Duodenal mucosa (tissue), 2 donors: Measurements from ENCODE around the gene CHEK2.
"Not testable (repeated sequence)": the region's sequence is repeated elsewhere in the genome, so short reads cannot be mapped to it uniquely, and the experiment has no call there.

Source experiments
- H3K27ac ChIP-seq: one replicate; pipeline ENCODE4 v1.7.0; 2013; ENCODE audit warnings: low read depth, low read length
- H3K27me3 ChIP-seq, 2 donors: one replicate each; pipeline ENCODE4 v1.7.0; 2013; ENCODE audit warnings: low read length in 2 of 2, control low read depth in 1 of 2; ENCODE audit not compliant: insufficient read depth in 2 of 2, control insufficient read depth in 1 of 2
- H3K36me3 ChIP-seq, 2 donors: one replicate each; pipeline ENCODE4 v1.7.0; 2013; ENCODE audit warnings: low read length in 2 of 2, control low read depth in 1 of 2; ENCODE audit not compliant: insufficient read depth in 2 of 2, control insufficient read depth in 1 of 2
- H3K4me1 ChIP-seq, 2 donors: one replicate each; pipeline ENCODE4 v1.7.0; 2013; ENCODE audit warnings: low read length in 2 of 2, control low read depth in 1 of 2; ENCODE audit not compliant: insufficient read depth in 2 of 2, control insufficient read depth in 1 of 2
- H3K4me3 ChIP-seq, 2 donors: one replicate each; pipeline ENCODE4 v1.7.0; 2013; ENCODE audit warnings: low read length in 2 of 2, low read depth in 1 of 2
- H3K9ac ChIP-seq, 2 donors: one replicate each; pipeline ENCODE4 v1.7.0; 2013; ENCODE audit warnings: low read length in 2 of 2, low read depth in 1 of 2
- H3K9me3 ChIP-seq, 2 donors: one replicate each; pipeline ENCODE4 v1.7.0; 2013; ENCODE audit warnings: low read length in 2 of 2, control low read depth in 1 of 2; ENCODE audit not compliant: control insufficient read depth in 1 of 2

The CHEK2 gene

DNA sequence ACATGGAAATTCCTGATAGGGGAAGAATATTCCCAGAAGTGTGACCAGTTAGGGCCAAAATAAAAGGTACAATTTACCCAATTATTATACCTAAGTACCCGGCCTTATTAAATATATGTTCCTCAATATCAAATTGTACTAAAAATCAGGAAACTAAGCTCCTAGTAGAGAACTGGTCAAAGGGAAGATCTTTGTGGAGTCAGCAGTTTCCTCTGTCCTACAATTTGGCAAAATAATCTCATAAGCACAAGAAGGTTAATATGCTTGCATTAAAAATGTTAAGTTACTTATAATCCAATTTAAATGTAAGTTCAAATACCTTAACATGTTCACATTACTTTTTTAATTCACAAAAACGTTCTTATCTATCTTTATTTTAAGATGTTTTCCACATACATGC is 72.2 kb downstream of the CHEK2 start:
- H3K27ac ChIP-seq: no peak overlapping the region
- no peak overlapping the region for H3K4me3 ChIP-seq
- no peak overlapping the region for H3K9ac ChIP-seq

DNA sequence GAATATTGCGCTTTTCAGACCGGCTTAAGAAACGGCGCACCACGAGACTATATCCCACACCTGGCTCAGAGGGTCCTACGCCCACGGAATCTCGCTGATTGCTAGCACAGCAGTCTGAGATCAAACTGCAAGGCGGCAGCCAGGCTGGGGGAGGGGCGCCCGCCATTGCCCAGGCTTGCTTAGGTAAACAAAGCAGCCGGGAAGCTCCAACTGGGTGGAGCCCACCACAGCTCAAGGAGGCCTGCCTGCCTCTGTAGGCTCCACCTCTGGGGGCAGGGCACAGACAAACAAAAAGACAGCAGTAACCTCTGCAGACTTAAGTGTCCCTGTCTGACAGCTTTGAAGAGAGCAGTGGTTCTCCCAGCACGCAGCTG is 78.1 kb downstream of the CHEK2 start:
- H3K4me1 ChIP-seq, H3K27me3 ChIP-seq, H3K9me3 ChIP-seq, H3K9ac ChIP-seq, H3K27ac ChIP-seq, H3K36me3 ChIP-seq, H3K4me3 ChIP-seq: not testable (repeated sequence)

More for the DNA sequence above, 72.2 kb downstream of the CHEK2 start:
- H3K4me1 ChIP-seq: no peaks in the 10 kb centered on the region
- no peaks in the 10 kb centered on the region for H3K27me3 ChIP-seq
- no peaks in the 10 kb centered on the region for H3K36me3 ChIP-seq
- no peaks in the 10 kb centered on the region for H3K9me3 ChIP-seq

DNA sequence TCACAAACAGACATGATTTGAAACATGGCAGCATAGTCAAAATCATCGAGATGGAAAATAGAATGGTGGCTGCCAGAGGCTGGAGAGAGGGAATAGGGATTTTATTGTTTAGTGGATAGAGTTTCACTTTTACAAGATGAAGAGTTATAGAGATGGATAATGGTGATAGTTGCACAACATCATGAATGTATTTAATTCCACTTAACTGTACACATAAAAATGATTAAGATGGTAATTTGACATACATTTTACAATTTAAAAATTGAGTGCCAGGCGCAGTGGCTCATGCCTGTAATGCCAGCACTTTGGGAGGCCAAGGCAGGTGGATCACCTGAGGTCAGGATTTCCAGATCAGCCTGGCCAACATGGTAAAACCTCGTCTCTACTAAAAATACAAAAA is 83.2 kb downstream of the CHEK2 start:
- no peaks in the 10 kb centered on the region for H3K36me3 ChIP-seq
- no peaks in the 10 kb centered on the region for H3K9me3 ChIP-seq
- no peak overlapping the region for H3K9ac ChIP-seq
- H3K27me3 ChIP-seq: no peaks in the 10 kb centered on the region
- no peak overlapping the region for H3K4me3 ChIP-seq
- no peak overlapping the region for H3K27ac ChIP-seq
- no peaks in the 10 kb centered on the region for H3K4me1 ChIP-seq

DNA sequence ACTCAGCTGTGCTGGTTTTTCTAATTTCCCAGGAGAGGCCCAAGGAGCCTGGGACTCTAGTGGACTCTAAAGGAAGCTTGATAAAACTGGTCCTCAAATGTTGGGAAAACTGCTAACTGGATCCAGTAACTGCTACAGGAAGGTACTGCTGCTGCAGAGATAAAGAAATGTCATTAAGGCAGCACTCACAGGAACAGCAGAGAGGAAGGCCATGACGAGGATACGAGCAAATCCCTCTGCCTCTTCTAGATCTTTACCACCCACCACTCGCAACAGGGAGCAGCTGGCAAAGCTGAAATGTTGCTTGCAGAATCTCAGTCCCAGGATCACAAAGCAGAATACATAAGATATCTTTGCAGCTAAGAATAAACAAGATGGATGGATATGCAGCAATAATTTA is 85.4 kb downstream of the CHEK2 start:
- Histone ChIP-seq H3K9ac (no peak overlapping the region), H3K36me3 (no peaks in the 10 kb centered on the region), H3K4me3 (no peak overlapping the region), H3K4me1 (no peaks in the 10 kb centered on the region), H3K9me3 (no peaks in the 10 kb centered on the region), H3K27me3 (no peaks in the 10 kb centered on the region), H3K27ac (no peak overlapping the region)

DNA sequence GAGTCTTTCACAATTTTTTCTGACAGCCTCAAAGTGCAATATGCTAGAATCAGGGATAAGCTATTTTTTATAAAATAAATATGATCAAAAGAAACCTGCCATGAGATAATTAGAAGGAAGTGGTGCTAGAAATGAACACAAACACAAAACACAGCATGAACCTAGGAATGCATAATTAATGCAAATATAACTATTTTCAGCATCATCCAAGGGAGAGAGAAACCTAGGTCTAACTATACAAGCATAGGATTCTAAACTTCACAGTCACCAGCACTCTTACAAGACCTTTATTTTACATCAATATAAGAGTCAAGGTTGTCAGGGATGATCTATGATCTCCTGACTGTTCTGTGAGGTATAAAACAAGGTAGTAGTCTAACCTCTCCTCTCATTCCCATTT is 91.2 kb downstream of the CHEK2 start:
- no peak overlapping the region for H3K27ac ChIP-seq
- H3K9ac ChIP-seq: no peak overlapping the region
- no peaks in the 10 kb centered on the region for H3K4me1 ChIP-seq
- no peaks in the 10 kb centered on the region for H3K27me3 ChIP-seq
- H3K36me3 ChIP-seq: no peaks in the 10 kb centered on the region
- H3K4me3 ChIP-seq: no peak overlapping the region
- H3K9me3 ChIP-seq: no peaks in the 10 kb centered on the region

DNA sequence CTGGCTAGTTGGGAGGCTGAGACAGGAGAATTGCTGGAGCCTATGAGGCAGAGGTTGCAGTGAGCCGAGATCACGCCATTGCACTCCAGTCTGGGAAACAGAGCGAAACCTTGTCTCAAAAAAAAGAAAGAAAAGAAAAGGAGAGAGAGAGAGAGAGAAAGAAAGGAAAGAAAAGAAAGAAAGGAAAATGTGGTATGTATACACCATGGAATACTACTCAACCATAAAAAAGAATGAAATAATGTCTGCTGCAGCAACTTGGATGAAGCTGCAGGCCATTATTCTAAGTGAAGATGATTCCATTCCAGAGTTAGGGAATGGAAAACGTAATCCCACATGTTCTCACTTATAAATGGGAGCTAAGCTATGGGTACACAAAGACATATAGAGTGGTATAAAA is 92.8 kb downstream of the CHEK2 start:
- Histone ChIP-seq H3K36me3 (no peaks in the 10 kb centered on the region), H3K4me1 (no peaks in the 10 kb centered on the region), H3K4me3 (no peak overlapping the region), H3K27me3 (no peaks in the 10 kb centered on the region), H3K9ac (no peak overlapping the region), H3K9me3 (no peaks in the 10 kb centered on the region), H3K27ac (no peak overlapping the region)

DNA sequence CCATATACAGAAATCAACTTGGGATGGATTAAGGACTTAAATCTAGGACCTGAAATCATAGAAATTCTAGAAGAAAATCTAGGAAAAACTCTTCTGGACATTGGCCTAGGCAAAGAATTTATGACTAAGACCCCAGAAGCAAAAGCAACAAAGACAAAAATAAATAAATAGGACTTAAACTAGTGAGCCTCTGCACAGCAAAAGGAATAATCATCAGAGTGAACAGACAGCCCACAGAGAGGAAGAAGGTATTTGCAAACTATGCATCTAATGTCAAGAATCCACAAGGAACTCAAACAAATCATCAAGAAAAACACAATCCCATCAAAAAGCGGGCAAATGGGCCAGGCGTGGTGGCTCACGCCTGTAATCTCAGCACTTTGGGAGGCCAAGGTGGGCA is 94.4 kb downstream of the CHEK2 start:
- H3K36me3 ChIP-seq: no peaks in the 10 kb centered on the region
- H3K27ac ChIP-seq: no peak overlapping the region
- no peaks in the 10 kb centered on the region for H3K27me3 ChIP-seq
- H3K9ac ChIP-seq: no peak overlapping the region
- H3K4me1 ChIP-seq: no peaks in the 10 kb centered on the region
- H3K9me3 ChIP-seq: no peaks in the 10 kb centered on the region
- no peak overlapping the region for H3K4me3 ChIP-seq

DNA sequence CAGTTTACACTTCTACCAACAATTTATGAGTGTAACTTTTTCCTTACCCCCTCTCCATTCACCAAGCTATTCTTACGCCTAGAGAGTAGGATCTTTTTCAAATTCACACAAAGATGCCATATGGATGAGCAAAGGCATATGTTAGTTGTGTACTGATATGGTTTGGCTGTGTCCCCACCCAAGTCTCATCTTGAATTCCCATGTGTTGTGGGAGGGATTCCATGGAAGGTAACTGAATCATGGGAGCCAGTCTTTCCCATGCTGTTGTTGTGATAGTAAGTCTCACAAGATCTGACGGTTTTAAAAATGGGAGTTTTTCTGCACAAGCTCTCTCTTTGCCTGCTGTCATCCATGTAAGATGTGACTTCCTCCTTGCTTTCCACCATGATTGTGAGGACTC is 102.3 kb downstream of the CHEK2 start:
- Histone ChIP-seq H3K9ac (no peak overlapping the region), H3K27me3 (no peaks in the 10 kb centered on the region), H3K4me3 (no peak overlapping the region), H3K36me3 (no peaks in the 10 kb centered on the region), H3K27ac (no peak overlapping the region), H3K4me1 (no peaks in the 10 kb centered on the region), H3K9me3 (no peaks in the 10 kb centered on the region)
